A549 (cell line): ENCODE data around the gene SLC38A6. TPM values are rescaled to one million over a fixed set of nuclear protein-coding genes. Genes with fewer than 3 reads are reported as not detected.

Source experiments
- ATAC-seq, 2 experiments: fragments of 200-7000 bp in 1 of 2; fragments of >200 bp in 1 of 2; cut with Nextera tagmentation in 1 of 2; cut with Tn5 transposase in 1 of 2; 3 replicates each; pipeline versions ENCODE4 v1.8.0 to v1.9.1; 2018 to 2020; ENCODE audit warnings: mild to moderate bottlenecking in 1 of 2, moderate library complexity in 1 of 2
- CTCF ChIA-PET: fragments of 300-600 bp; sonication (Branson Sonifier 250); formaldehyde crosslinking; extraction: SDS; loops from one replicate; lab custom pipeline; 2021; ENCODE audit warnings: antibody characterized with exemption, inconsistent platforms; lab: Yijun Ruan, JAX
- POLR2A ChIA-PET: fragments of 350-600 bp; formaldehyde crosslinking; extraction: SDS; loops from one replicate; lab custom pipeline; 2021; ENCODE audit warnings: antibody characterized with exemption, inconsistent platforms; lab: Yijun Ruan, JAX
- DNase-seq, 2 experiments: peaks; one replicate each; pipeline versions ENCODE4 v3.0.0 to v3.0.0-alpha.2; 2011 to 2016; ENCODE audit warnings: low read depth in 1 of 2, low spot score in 1 of 2
- FAIRE-seq: peaks from 2 replicates; lab custom pipeline; 2011; peaks lifted over from hg19 to GRCh38; lab: Jason Lieb, UNC
- H3K27ac ChIP-seq, 2 experiments: fragments of >200 bp; sonication (Bioruptor Twin); formaldehyde crosslinking; 3 replicates each; pipeline ENCODE4 v1.5.1; 2016 to 2017
- H3K4me1 ChIP-seq: fragments of >200 bp; sonication (Bioruptor Twin); formaldehyde crosslinking; 3 replicates; pipeline ENCODE4 v1.6.1; 2016
- H3K4me2 ChIP-seq: fragments of >200 bp; sonication (Bioruptor Twin); formaldehyde crosslinking; 3 replicates; pipeline ENCODE4 v1.6.1; 2016
- H3K4me3 ChIP-seq: fragments of >200 bp; sonication (Bioruptor Twin); formaldehyde crosslinking; 3 replicates; pipeline ENCODE4 v1.5.1; 2016
- H3K9me3 ChIP-seq: fragments of >200 bp; sonication (Bioruptor Twin); formaldehyde crosslinking; 3 replicates; pipeline ENCODE4 v1.6.1; 2016
- CEBPB ChIP-seq, 2 experiments: fragments of >200 bp in 1 of 2; sonication (Bioruptor Twin) in 1 of 2; formaldehyde crosslinking in 1 of 2; IDR thresholded peaks; 2 replicates each; pipeline ENCODE4 v1.6.1; 2012 to 2016
- ESRRA ChIP-seq: fragments of 150-350 bp; IDR thresholded peaks from 2 replicates; pipeline ENCODE4 v1.6.1; 2014; ENCODE audit warnings: mild to moderate bottlenecking, low read length, borderline replicate concordance
- FOSB ChIP-seq: fragments of 250-450 bp; sonication (Bioruptor Pico); IDR thresholded peaks from 2 replicates; pipeline ENCODE4 v1.5.0; 2020; ENCODE audit warnings: mild to moderate bottlenecking, moderate library complexity
- FOXS1 ChIP-seq: fragments of 250-450 bp; sonication (Bioruptor Pico); IDR thresholded peaks from 2 replicates; pipeline ENCODE4 v1.5.0; 2020; ENCODE audit warnings: mild to moderate bottlenecking, moderate library complexity
- HOXB13 ChIP-seq: fragments of 250-450 bp; sonication (Bioruptor Pico); IDR thresholded peaks from 2 replicates; pipeline ENCODE4 v1.5.0; 2020; ENCODE audit warnings: low read depth, mild to moderate bottlenecking, moderate library complexity
- JUN ChIP-seq, 2 experiments: fragments of >200 bp; sonication (Bioruptor Twin); formaldehyde crosslinking; IDR thresholded peaks; 2 replicates in 1 of 2; 3 replicates in 1 of 2; pipeline ENCODE4 v1.6.1; 2016 to 2017
- KDM5A ChIP-seq: fragments of 200-600 bp; sonication (generic); IDR thresholded peaks from 2 replicates; pipeline ENCODE4 v1.6.1; 2016; ENCODE audit warnings: antibody characterized with exemption, mild to moderate bottlenecking
- MAFK ChIP-seq: fragments of 450-650 bp; IDR thresholded peaks from 2 replicates; pipeline ENCODE4 v1.6.1; 2014; ENCODE audit not compliant: partially characterized antibody
- MAZ ChIP-seq: fragments of 150-350 bp; IDR thresholded peaks from 2 replicates; pipeline ENCODE4 v1.6.1; 2014; ENCODE audit warnings: antibody characterized with exemption, low read depth, low read length, borderline replicate concordance
- NFE2L2 ChIP-seq: fragments of 150-350 bp; conservative IDR thresholded peaks from 2 replicates; pipeline ENCODE4 v1.6.1; 2014; ENCODE audit warnings: low read length
- TP53 ChIP-seq: fragments of 250-450 bp; sonication (Bioruptor Pico); IDR thresholded peaks from 2 replicates; pipeline ENCODE4 v1.5.0; 2021; ENCODE audit warnings: mild to moderate bottlenecking, moderate library complexity
- ZFP36 ChIP-seq: fragments of 450-650 bp; IDR thresholded peaks from 2 replicates; pipeline ENCODE4 v1.6.1; 2014; ENCODE audit warnings: borderline replicate concordance; ENCODE audit not compliant: partially characterized antibody
- WGBS: methylation state at CpG from one replicate; pipeline ENCODE4 v1.1.6; 2017; ENCODE audit errors: missing lambda C conversion rate; 5-methylcytosine and 5-hydroxymethylcytosine counted together
- polyA plus RNA-seq, 4 experiments: library from polyadenylated mRNA; depleted of rRNA in 3 of 4; stranded (reverse); fragments of >200 nt; fragmentation: RNase III in 1 of 4; extraction: RNeasy Plus Mini Kit Qiagen cat#74134 plus additional on column Dnase treatment in 1 of 4; gene quantifications; 2 replicates in 3 of 4; 3 replicates in 1 of 4; pipeline ENCODE4 v1.2.3, GENCODE V29; 2011 to 2017
- small RNA-seq, 6 experiments: library from RNA; depleted of rRNA; stranded (forward); fragments of <200 nt; gene quantifications; one replicate each; pipeline ENCODE3, GENCODE V24; 2012
- TF ChIP-seq, protein P1 (sequence below): fragments of 250-450 bp; sonication (Bioruptor Pico); IDR thresholded peaks from 2 replicates; pipeline ENCODE4 v1.5.0; 2021; ENCODE audit warnings: mild to moderate bottlenecking, moderate library complexity, borderline replicate concordance
- TF ChIP-seq, protein P2 (sequence below): fragments of 150-350 bp; IDR thresholded peaks from 2 replicates; pipeline ENCODE4 v1.6.1; 2014; ENCODE audit warnings: low read depth, mild to moderate bottlenecking, low read length
- TF ChIP-seq, protein P3 (sequence below): fragments of >200 bp; sonication (Bioruptor Twin); formaldehyde crosslinking; IDR thresholded peaks from 3 replicates; pipeline ENCODE4 v1.5.1; 2016

The SLC38A6 gene
- polyA plus RNA-seq, 2 of the 4 experiments (the other 2 are of a cell fraction): 33.3 to 37.8 TPM

DNA sequence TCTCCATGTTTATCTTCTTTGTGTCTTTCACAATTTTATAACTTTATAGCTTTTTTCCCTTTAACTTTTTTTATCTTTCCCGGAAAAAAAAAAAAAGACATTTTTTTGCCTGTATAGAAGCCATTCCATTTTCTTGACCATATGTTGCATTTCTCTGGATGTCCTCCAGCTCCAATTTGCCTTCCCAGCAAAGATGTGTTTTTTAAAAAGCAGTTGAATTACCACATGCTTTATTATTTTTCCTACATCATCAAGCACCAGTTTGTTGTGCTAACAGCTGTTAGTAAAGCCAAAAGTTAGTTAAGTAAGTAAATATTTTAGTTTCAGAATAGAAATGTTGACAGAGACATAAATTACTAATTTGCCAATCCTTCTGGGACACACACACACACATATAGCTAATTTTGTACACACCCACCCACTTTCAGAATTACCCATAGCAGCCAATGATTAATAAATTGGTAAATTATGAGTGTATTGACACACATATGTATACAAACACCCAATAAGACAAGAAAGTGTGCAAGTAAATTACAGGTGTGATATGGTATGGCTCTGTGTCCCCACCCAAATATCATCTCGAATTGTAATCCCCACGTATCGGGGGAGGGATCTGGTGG lies 118.3 kb downstream of the SLC38A6 start:
- 66% methylated on average over 4 of the region's 4 CpGs for WGBS
- H3K4me2 ChIP-seq: no peak overlapping the region
- POLR2A ChIA-PET: no interaction called here

DNA sequence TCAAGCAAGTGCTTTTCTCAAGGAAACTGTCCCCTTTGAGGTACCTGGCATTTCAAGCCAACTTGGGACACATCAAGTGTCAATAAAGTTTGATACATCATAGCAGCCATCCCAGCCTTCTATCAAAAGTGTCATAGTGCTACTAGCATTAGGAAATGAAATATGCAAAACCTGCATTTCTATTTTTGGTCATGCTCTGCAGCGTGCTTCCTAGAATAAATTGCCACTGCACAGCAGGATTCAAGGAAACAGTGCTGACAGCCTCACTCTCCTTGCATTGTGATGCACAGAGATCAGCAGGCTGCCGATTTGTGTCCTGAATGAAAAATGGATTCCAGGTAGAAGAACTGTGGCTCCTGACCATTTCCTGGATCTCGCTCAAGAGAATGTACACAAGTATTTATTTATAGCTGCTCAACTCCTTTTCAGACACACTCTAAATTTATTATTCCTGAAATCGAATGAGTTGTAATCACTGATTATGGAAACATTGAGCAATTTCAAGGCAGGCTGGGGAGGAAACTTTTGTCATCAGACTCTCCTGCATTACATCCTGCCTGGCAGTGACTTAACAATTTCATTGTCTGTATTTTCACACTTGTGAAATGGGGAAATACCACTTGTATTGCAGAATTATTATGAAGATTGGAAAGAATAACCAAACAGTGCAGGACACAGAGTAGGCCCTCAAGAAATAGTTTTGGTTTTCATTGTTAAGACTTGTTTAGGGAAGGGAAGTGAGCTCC lies 120.9 kb downstream of the SLC38A6 start:
- Histone ChIP-seq H3K27ac (peak overlapping the region; percentile 89 to 97), H3K4me3 (no peak overlapping the region), H3K4me1 (peaks cover 43% of the 10 kb centered on the region), H3K9me3 (no peaks in the 10 kb centered on the region), H3K4me2 (peak overlapping the region; percentile 69)
- TF ChIP-seq, protein P1, sequence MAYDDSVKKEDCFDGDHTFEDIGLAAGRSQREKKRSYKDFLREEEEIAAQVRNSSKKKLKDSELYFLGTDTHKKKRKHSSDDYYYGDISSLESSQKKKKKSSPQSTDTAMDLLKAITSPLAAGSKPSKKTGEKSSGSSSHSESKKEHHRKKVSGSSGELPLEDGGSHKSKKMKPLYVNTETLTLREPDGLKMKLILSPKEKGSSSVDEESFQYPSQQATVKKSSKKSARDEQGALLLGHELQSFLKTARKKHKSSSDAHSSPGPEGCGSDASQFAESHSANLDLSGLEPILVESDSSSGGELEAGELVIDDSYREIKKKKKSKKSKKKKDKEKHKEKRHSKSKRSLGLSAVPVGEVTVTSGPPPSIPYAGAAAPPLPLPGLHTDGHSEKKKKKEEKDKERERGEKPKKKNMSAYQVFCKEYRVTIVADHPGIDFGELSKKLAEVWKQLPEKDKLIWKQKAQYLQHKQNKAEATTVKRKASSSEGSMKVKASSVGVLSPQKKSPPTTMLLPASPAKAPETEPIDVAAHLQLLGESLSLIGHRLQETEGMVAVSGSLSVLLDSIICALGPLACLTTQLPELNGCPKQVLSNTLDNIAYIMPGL (CRISPR knock-in tag): 0 out of 2 replicates have a peak, but pooled peaks have one; percentile 7
- peak in 1 of 2 experiments; percentile 40; a peak in 1 of 4 replicates for TF ChIP-seq CEBPB (IDR thresholded peaks at IDR 0.05)
- TF ChIP-seq NFE2L2: no peak
- WGBS: 74% methylated on average over 4 of the region's 4 CpGs
- DNase-seq: peak in 1 of 2 experiments; percentile 38
- ATAC-seq: no peak
- ChIA-PET CTCF (interaction anchor here (0.7 kb wide), 1 partner anchor 11 kb away, joined by 3 read pairs; no protein-coding TSS in a partner anchor), POLR2A (interaction anchor here (1.6 kb wide), 1 partner anchor 119 kb away, joined by 5 read pairs; no protein-coding TSS in a partner anchor)
- no peak for FAIRE-seq

More for the DNA sequence above, 118.3 kb downstream of the SLC38A6 start:
- no peak for DNase-seq
- H3K9me3 ChIP-seq: no peaks in the 10 kb centered on the region
- CTCF ChIA-PET: no interaction called here
- FAIRE-seq: no peak
- no peak for TF ChIP-seq ESRRA
- TF ChIP-seq, protein P2, sequence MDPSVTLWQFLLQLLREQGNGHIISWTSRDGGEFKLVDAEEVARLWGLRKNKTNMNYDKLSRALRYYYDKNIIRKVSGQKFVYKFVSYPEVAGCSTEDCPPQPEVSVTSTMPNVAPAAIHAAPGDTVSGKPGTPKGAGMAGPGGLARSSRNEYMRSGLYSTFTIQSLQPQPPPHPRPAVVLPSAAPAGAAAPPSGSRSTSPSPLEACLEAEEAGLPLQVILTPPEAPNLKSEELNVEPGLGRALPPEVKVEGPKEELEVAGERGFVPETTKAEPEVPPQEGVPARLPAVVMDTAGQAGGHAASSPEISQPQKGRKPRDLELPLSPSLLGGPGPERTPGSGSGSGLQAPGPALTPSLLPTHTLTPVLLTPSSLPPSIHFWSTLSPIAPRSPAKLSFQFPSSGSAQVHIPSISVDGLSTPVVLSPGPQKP: no peak
- TF ChIP-seq MAFK: no peak
- TF ChIP-seq FOSB (CRISPR knock-in tag): no peak
- TF ChIP-seq, protein P3, sequence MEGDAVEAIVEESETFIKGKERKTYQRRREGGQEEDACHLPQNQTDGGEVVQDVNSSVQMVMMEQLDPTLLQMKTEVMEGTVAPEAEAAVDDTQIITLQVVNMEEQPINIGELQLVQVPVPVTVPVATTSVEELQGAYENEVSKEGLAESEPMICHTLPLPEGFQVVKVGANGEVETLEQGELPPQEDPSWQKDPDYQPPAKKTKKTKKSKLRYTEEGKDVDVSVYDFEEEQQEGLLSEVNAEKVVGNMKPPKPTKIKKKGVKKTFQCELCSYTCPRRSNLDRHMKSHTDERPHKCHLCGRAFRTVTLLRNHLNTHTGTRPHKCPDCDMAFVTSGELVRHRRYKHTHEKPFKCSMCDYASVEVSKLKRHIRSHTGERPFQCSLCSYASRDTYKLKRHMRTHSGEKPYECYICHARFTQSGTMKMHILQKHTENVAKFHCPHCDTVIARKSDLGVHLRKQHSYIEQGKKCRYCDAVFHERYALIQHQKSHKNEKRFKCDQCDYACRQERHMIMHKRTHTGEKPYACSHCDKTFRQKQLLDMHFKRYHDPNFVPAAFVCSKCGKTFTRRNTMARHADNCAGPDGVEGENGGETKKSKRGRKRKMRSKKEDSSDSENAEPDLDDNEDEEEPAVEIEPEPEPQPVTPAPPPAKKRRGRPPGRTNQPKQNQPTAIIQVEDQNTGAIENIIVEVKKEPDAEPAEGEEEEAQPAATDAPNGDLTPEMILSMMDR: no peak
- TF ChIP-seq ZFP36: no peak
- no peak for TF ChIP-seq TP53 (CRISPR knock-in tag)
- no peak for TF ChIP-seq FOXS1 (CRISPR knock-in tag)
- TF ChIP-seq MAZ: no peak
- TF ChIP-seq JUN (IDR thresholded peaks at IDR 0.05): no peak
- TF ChIP-seq KDM5A: no peak
- no peak for TF ChIP-seq CEBPB (IDR thresholded peaks at IDR 0.05)
- TF ChIP-seq HOXB13: no peak
- TF ChIP-seq, all 56 proteins: peak for 0
- Histone ChIP-seq H3K4me3 (no peak overlapping the region), H3K27ac (peak overlapping the region in 1 of 2 experiments; percentile 52; a peak in 1 of 6 replicates), H3K4me1 (peaks cover 36% of the 10 kb centered on the region)
- no peak for ATAC-seq

Small RNAs within 50 kb of the gene (small RNA-seq; reads per million reads assigned to genes)
- 0 reads per million in 6 experiments for gene RNU6-398P

Other genes starting within 250 kb of the SLC38A6 start
- gene MNAT1, start 246.5 kb upstream of the SLC38A6 start, polyA plus RNA-seq (2011; rRNA removed): 69.2 and 78.1 TPM in 2 replicates
- 42.7 to 50.9 TPM (median 42.7 TPM) in 3 replicates for gene MNAT1, start 246.5 kb upstream of the SLC38A6 start, polyA plus RNA-seq (2017; fragmentation: RNase III; extraction: RNeasy Plus Mini Kit Qiagen cat#74134 plus additional on column Dnase treatment)
- 17.0 and 18.2 TPM in 2 replicates for gene TRMT5, start 166 bp upstream of the SLC38A6 start, polyA plus RNA-seq (2011; rRNA removed)
- 17.7 to 19.1 TPM (median 18.8 TPM) in 3 replicates for gene TRMT5, start 166 bp upstream of the SLC38A6 start, polyA plus RNA-seq (2017; fragmentation: RNase III; extraction: RNeasy Plus Mini Kit Qiagen cat#74134 plus additional on column Dnase treatment)